SK-N-SH (cell line): ENCODE results near the gene RAB40C. TPM values are rescaled to one million over a fixed set of nuclear protein-coding genes. Genes with fewer than 3 reads are reported as not detected.

Experiments used
- CTCF ChIA-PET: fragments of 300-600, 350-600 bp; formaldehyde crosslinking; extraction: SDS; loops from one replicate; lab custom pipeline; 2021; lab: Yijun Ruan, JAX
- POLR2A ChIA-PET: fragments of 350-600 bp; sonication (Branson Sonifier 250); formaldehyde crosslinking; extraction: SDS; loops from one replicate; lab custom pipeline; 2020; ENCODE audit warnings: antibody characterized with exemption, inconsistent platforms; lab: Yijun Ruan, JAX
- DNase-seq: peaks from one replicate; pipeline ENCODE4 v3.0.0; 2012
- H2AFZ ChIP-seq: fragments of 200-600 bp; sonication (generic); 2 replicates; pipeline ENCODE4 v1.8.1; 2016; ENCODE audit warnings: antibody characterized with exemption, mild to moderate bottlenecking, low read depth
- H3F3A ChIP-seq: fragments of 200-600 bp; sonication (generic); replicated peaks from 2 replicates; pipeline ENCODE3; 2016; ENCODE audit warnings: antibody characterized with exemption, mild to moderate bottlenecking; ENCODE audit not compliant: insufficient read depth
- H3K27ac ChIP-seq, 2 experiments: fragments of 200-500 bp in 1 of 2; fragments of 200-600 bp in 1 of 2; sonication (Bioruptor generic) in 1 of 2; sonication (generic), shearing (Covaris generic) in 1 of 2; 2 replicates each; pipeline versions ENCODE4 v1.5.1 to v1.6.1; 2014 to 2016; ENCODE audit warnings: low read depth in 2 of 2, inconsistent platforms in 1 of 2, low read length in 1 of 2, mild to moderate bottlenecking in 1 of 2, mixed read lengths in 1 of 2
- H3K27me3 ChIP-seq: fragments of 200-600 bp; sonication (generic), shearing (Covaris generic); 2 replicates; pipeline ENCODE4 v1.6.1; 2016; ENCODE audit warnings: mixed run types; ENCODE audit not compliant: insufficient read depth
- H3K36me3 ChIP-seq, 2 experiments: fragments of 200-500 bp in 1 of 2; fragments of 200-600 bp in 1 of 2; sonication (Bioruptor generic) in 1 of 2; sonication (generic) in 1 of 2; replicated peaks in 1 of 2; 2 replicates each; pipeline versions ENCODE3 to v1.5.1; 2014 to 2016; ENCODE audit warnings: low read length in 1 of 2, mild to moderate bottlenecking in 1 of 2; ENCODE audit not compliant: insufficient read depth in 2 of 2, control insufficient read depth in 1 of 2
- H3K4me1 ChIP-seq, 2 experiments: fragments of 200-500 bp in 1 of 2; fragments of 200-600 bp in 1 of 2; sonication (Bioruptor generic) in 1 of 2; sonication (generic), shearing (Covaris generic) in 1 of 2; 2 replicates each; pipeline versions ENCODE4 v1.5.1 to v1.6.1; 2014 to 2016; ENCODE audit warnings: low read depth in 1 of 2, low read length in 1 of 2, mixed run types in 1 of 2; ENCODE audit not compliant: insufficient read depth in 2 of 2, control insufficient read depth in 1 of 2
- H3K4me2 ChIP-seq: fragments of 200-600 bp; sonication (generic), shearing (Covaris generic); 2 replicates; pipeline ENCODE4 v1.6.1; 2017; ENCODE audit warnings: mixed run types
- H3K4me3 ChIP-seq, 2 experiments: fragments of 200-500 bp in 1 of 2; fragments of 200-600 bp in 1 of 2; sonication (Bioruptor generic) in 1 of 2; sonication (generic), shearing (Covaris generic) in 1 of 2; 2 replicates each; pipeline versions ENCODE4 v1.5.1 to v1.8.1; 2014 to 2016; ENCODE audit warnings: low read depth in 2 of 2, inconsistent platforms in 1 of 2, low read length in 1 of 2, mild to moderate bottlenecking in 1 of 2, mixed read lengths in 1 of 2, moderate library complexity in 1 of 2
- H3K79me2 ChIP-seq: fragments of 200-600 bp; sonication (generic); 2 replicates; pipeline ENCODE4 v1.8.1; 2017; ENCODE audit warnings: mild to moderate bottlenecking; ENCODE audit not compliant: insufficient read depth
- H3K9ac ChIP-seq: fragments of 200-600 bp; sonication (generic); 2 replicates; pipeline ENCODE4 v1.6.1; 2017; ENCODE audit warnings: mixed run types
- H3K9me2 ChIP-seq: fragments of 200-600 bp; sonication (generic); 2 replicates; pipeline ENCODE4 v1.6.1; 2017; ENCODE audit warnings: mixed run types
- H3K9me3 ChIP-seq: fragments of 200-600 bp; sonication (generic); 2 replicates; pipeline ENCODE4 v1.6.1; 2017; ENCODE audit warnings: mixed run types, mild to moderate bottlenecking, moderate library complexity
- H4K20me1 ChIP-seq: fragments of 200-600 bp; sonication (generic); 2 replicates; pipeline ENCODE4 v1.6.1; 2017; ENCODE audit warnings: mild to moderate bottlenecking, mixed run types; ENCODE audit not compliant: insufficient read depth
- CTCF ChIP-seq: fragments of 200-600 bp; sonication (generic); IDR thresholded peaks from 2 replicates; pipeline ENCODE4 v1.6.1; 2017; ENCODE audit warnings: antibody characterized with exemption, mild to moderate bottlenecking, moderate library complexity
- EP300 ChIP-seq, 2 experiments: IDR thresholded peaks; 2 replicates each; pipeline versions ENCODE4 v1.4.0 to v1.6.1; 2012; ENCODE audit warnings: borderline replicate concordance in 1 of 2, low read depth in 1 of 2, low read length in 1 of 2
- FOSL2 ChIP-seq: IDR thresholded peaks from 2 replicates; pipeline ENCODE4 v1.4.0; 2012; ENCODE audit warnings: low read depth, mild to moderate bottlenecking, moderate library complexity, borderline replicate concordance
- FOXJ3 ChIP-seq: sonication (generic); formaldehyde crosslinking; IDR thresholded peaks from 2 replicates; pipeline ENCODE4 v1.5.1; 2020; ENCODE audit warnings: mild to moderate bottlenecking, missing genetic modification reagents
- GABPA ChIP-seq: IDR thresholded peaks from 2 replicates; pipeline ENCODE4 v1.4.0; 2012; ENCODE audit warnings: low read depth, mild to moderate bottlenecking
- GATA2 ChIP-seq: sonication (generic); formaldehyde crosslinking; IDR thresholded peaks from 2 replicates; pipeline ENCODE4 v1.5.0; 2020; ENCODE audit warnings: mild to moderate bottlenecking, missing genetic modification reagents
- JUND ChIP-seq: IDR thresholded peaks from 2 replicates; pipeline ENCODE4 v1.4.0; 2012
- MXI1 ChIP-seq: IDR thresholded peaks from 2 replicates; pipeline ENCODE4 v1.6.1; 2012; ENCODE audit warnings: mild to moderate bottlenecking, low read depth, low read length, improper control_type of control experiment
- NFIC ChIP-seq: IDR thresholded peaks from 2 replicates; pipeline ENCODE4 v1.4.0; 2012; ENCODE audit warnings: borderline replicate concordance
- RAD21 ChIP-seq: IDR thresholded peaks from 2 replicates; pipeline ENCODE4 v1.6.1; 2012; ENCODE audit warnings: mild to moderate bottlenecking, low read length
- REST ChIP-seq: IDR thresholded peaks from 2 replicates; pipeline ENCODE4 v1.6.1; 2012; ENCODE audit warnings: mild to moderate bottlenecking, low read depth, low read length, moderate library complexity
- RFX5 ChIP-seq: IDR thresholded peaks from 2 replicates; pipeline ENCODE4 v1.6.1; 2012; ENCODE audit warnings: mild to moderate bottlenecking, improper control_type of control experiment, low read length
- RXRA ChIP-seq: IDR thresholded peaks from 2 replicates; pipeline ENCODE4 v1.4.0; 2012; ENCODE audit warnings: low read depth, mild to moderate bottlenecking, borderline replicate concordance
- SIN3A ChIP-seq: IDR thresholded peaks from 2 replicates; pipeline ENCODE4 v1.6.1; 2012; ENCODE audit warnings: low read depth, mild to moderate bottlenecking, low read length, moderate library complexity, borderline replicate concordance
- SMC3 ChIP-seq: IDR thresholded peaks from 2 replicates; pipeline ENCODE4 v1.6.1; 2012; ENCODE audit warnings: low read depth, low read length, improper control_type of control experiment
- TAF1 ChIP-seq: IDR thresholded peaks from 2 replicates; pipeline ENCODE4 v1.6.1; 2012; ENCODE audit warnings: low read depth, mild to moderate bottlenecking, low read length, moderate library complexity, borderline replicate concordance
- USF1 ChIP-seq: IDR thresholded peaks from 2 replicates; pipeline ENCODE4 v1.4.0; 2012; ENCODE audit warnings: low read depth, borderline replicate concordance
- USF2 ChIP-seq: fragments of 150-350 bp; IDR thresholded peaks from 2 replicates; pipeline ENCODE4 v1.6.1; 2017; ENCODE audit warnings: antibody characterized with exemption, low read length, low read depth, borderline replicate concordance
- YY1 ChIP-seq: IDR thresholded peaks from 2 replicates; pipeline ENCODE4 v1.4.0; 2012; ENCODE audit warnings: low read depth, mild to moderate bottlenecking
- WGBS: methylation state at CpG from one replicate; pipeline ENCODE4 v1.1.6; 2017; ENCODE audit warnings: low lambda C conversion rate; 5-methylcytosine and 5-hydroxymethylcytosine counted together
- polyA plus RNA-seq, 3 experiments: library from polyadenylated mRNA; depleted of rRNA; stranded (reverse); fragments of >200 nt; gene quantifications; 2 replicates each; pipeline ENCODE4 v1.2.3, GENCODE V29; 2012

Gene RAB40C
- polyA plus RNA-seq, 1 of the 3 experiments (the other 2 are of a cell fraction): 13.0 TPM

GRCh38 chr16:617855-618254, 28.0 kb downstream of the RAB40C start:
- no peaks in the 10 kb centered on the region for H3K36me3 ChIP-seq
- H3K9me2 ChIP-seq: no peaks in the 10 kb centered on the region
- POLR2A ChIA-PET: no interaction called here
- CTCF ChIA-PET: no interaction called here
- peaks cover 6% of the 10 kb centered on the region; the same call in 1 of the 2 replicates for H3K79me2 ChIP-seq
- no peak overlapping the region for H3K4me2 ChIP-seq
- no peaks in the 10 kb centered on the region for H3K9me3 ChIP-seq
- H2AFZ ChIP-seq: no peak overlapping the region
- H4K20me1 ChIP-seq: peaks cover 10% of the 10 kb centered on the region; the same call in 1 of the 2 replicates
- no peak overlapping the region for H3K27ac ChIP-seq
- no peak overlapping the region for H3K9ac ChIP-seq
- no peaks in the 10 kb centered on the region; a peak in 1 of 4 replicates for H3K4me1 ChIP-seq
- 94% methylated on average over 12 of the region's 16 CpGs for WGBS
- no peak overlapping the region for H3K4me3 ChIP-seq
- DNase-seq: no peak
- H3K27me3 ChIP-seq: no peaks in the 10 kb centered on the region
- no peaks in the 10 kb centered on the region for H3F3A ChIP-seq
- TF ChIP-seq RFX5: no peak
- no peak for TF ChIP-seq YY1
- TF ChIP-seq NFIC: no peak
- no peak for TF ChIP-seq REST
- TF ChIP-seq GABPA: no peak
- no peak for TF ChIP-seq SMC3
- no peak for TF ChIP-seq RXRA
- no peak for TF ChIP-seq FOXJ3
- no peak for TF ChIP-seq SIN3A
- TF ChIP-seq USF1: no peak
- no peak for TF ChIP-seq RAD21
- TF ChIP-seq CTCF: no peak
- TF ChIP-seq GATA2 (CRISPR knock-in tag): no peak
- TF ChIP-seq USF2: no peak
- no peak for TF ChIP-seq EP300 (IDR thresholded peaks at IDR 0.05; ENCODE audit: borderline replicate concordance in 1 of 2, low read depth in 1 of 2, low read length in 1 of 2)
- TF ChIP-seq JUND: no peak
- no peak for TF ChIP-seq FOSL2
- no peak for TF ChIP-seq TAF1
- no peak for TF ChIP-seq MXI1
